NOMO-1 (cell line): ENCODE data around the gene ZC3H12A.

Experiments
- DNase-seq, 2 experiments: peaks; one replicate each; lab custom pipeline; 2025; ENCODE audit not compliant: unreplicated experiment in 2 of 2; lab: John Stamatoyannopoulos, UW

ZC3H12A gene

GRCh38 chr1:37453647-37454046 is 20.7 kb upstream of the ZC3H12A start:
- DNase-seq = no peak

- no peak for DNase-seq
Measured at GRCh38 chr1:37455516-37455915, 18.9 kb upstream of the ZC3H12A start.

GRCh38 chr1:37456614-37457013 is 17.8 kb upstream of the ZC3H12A start:
- DNase-seq = no peak

- no peak for DNase-seq
Measured at GRCh38 chr1:37458551-37458950, 15.8 kb upstream of the ZC3H12A start.

- no peak for DNase-seq
Measured at GRCh38 chr1:37461698-37462436, 12.5 kb upstream of the ZC3H12A start.

GRCh38 chr1:37464443-37464842 is 9.9 kb upstream of the ZC3H12A start:
- DNase-seq = no peak

- no peak for DNase-seq
Measured at GRCh38 chr1:37465593-37466517, 8.5 kb upstream of the ZC3H12A start.

GRCh38 chr1:37468037-37468436 is 6.3 kb upstream of the ZC3H12A start:
- no peak for DNase-seq

GRCh38 chr1:37469386-37469785 is 5.0 kb upstream of the ZC3H12A start:
- no peak for DNase-seq

GRCh38 chr1:37471345-37472231 is 2.8 kb upstream of the ZC3H12A start:
- DNase-seq = no peak

GRCh38 chr1:37472281-37472680 is 2.1 kb upstream of the ZC3H12A start:
- DNase-seq = no peak

- no peak for DNase-seq
Measured at GRCh38 chr1:37472994-37473393, 1.4 kb upstream of the ZC3H12A start.

- DNase-seq = no peak
Measured at GRCh38 chr1:37473431-37474045, 842 bp upstream of the ZC3H12A start.

- DNase-seq = no peak
Measured at GRCh38 chr1:37474697-37475379, 458 bp downstream of the ZC3H12A start.

- no peak for DNase-seq
Measured at GRCh38 chr1:37475380-37476086, 1.2 kb downstream of the ZC3H12A start.

GRCh38 chr1:37476087-37476452 is 1.7 kb downstream of the ZC3H12A start:
- no peak for DNase-seq

GRCh38 chr1:37476460-37477197 is 2.2 kb downstream of the ZC3H12A start:
- DNase-seq = no peak

GRCh38 chr1:37477198-37477931 is 3.0 kb downstream of the ZC3H12A start:
- no peak for DNase-seq
